ENCODE measurements around the gene ABI2.

DNA sequence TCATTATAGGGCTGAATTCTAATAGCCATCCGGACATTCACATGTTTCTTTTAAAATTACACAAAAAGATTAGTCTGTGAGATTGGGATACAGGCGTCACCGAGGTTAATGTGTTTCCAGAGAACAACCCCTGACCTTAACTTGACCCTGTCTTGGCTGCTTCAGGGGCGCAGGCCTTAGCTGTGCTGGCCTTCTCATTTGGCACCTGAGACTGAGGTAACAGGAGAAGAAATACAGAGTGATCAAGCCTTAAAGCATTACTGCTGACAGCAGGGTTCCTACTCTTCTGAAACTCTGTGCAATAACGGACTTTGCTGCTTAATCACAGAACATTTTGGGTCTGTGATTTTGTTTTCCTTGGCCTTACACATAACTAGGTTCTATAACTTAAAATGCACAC, 114.3 kb downstream of the ABI2 start:
- TF ChIP-seq RAD21 (IDR thresholded peaks at IDR 0.05; ENCODE audit: low read depth) (no peak), ZBTB7A (IDR thresholded peaks at IDR 0.05; ENCODE audit: low read depth) (no peak)
- TF ChIP-seq, protein P1, sequence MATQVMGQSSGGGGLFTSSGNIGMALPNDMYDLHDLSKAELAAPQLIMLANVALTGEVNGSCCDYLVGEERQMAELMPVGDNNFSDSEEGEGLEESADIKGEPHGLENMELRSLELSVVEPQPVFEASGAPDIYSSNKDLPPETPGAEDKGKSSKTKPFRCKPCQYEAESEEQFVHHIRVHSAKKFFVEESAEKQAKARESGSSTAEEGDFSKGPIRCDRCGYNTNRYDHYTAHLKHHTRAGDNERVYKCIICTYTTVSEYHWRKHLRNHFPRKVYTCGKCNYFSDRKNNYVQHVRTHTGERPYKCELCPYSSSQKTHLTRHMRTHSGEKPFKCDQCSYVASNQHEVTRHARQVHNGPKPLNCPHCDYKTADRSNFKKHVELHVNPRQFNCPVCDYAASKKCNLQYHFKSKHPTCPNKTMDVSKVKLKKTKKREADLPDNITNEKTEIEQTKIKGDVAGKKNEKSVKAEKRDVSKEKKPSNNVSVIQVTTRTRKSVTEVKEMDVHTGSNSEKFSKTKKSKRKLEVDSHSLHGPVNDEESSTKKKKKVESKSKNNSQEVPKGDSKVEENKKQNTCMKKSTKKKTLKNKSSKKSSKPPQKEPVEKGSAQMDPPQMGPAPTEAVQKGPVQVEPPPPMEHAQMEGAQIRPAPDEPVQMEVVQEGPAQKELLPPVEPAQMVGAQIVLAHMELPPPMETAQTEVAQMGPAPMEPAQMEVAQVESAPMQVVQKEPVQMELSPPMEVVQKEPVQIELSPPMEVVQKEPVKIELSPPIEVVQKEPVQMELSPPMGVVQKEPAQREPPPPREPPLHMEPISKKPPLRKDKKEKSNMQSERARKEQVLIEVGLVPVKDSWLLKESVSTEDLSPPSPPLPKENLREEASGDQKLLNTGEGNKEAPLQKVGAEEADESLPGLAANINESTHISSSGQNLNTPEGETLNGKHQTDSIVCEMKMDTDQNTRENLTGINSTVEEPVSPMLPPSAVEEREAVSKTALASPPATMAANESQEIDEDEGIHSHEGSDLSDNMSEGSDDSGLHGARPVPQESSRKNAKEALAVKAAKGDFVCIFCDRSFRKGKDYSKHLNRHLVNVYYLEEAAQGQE (IDR thresholded peaks at IDR 0.05; ENCODE audit: low read depth): no peak

Data from Ishikawa (cell line).